Stimulated activated CD8-positive, alpha-beta memory T cell treated with anti-CD3 and anti-CD28 coated beads, Interleukin-4, amount 100 ng/mL, for 4 hours (primary cell): ENCODE data around the gene AMOTL2.

Experiments used
- DNase-seq, 2 donors: peaks; one replicate each; pipeline ENCODE4 v3.0.0-alpha.2; 2020; ENCODE audit warnings: low read depth in 2 of 2, low spot score in 1 of 2

Gene AMOTL2

GRCh38 chr3:134317106-134317947 lies 56.9 kb downstream of the AMOTL2 start:
- DNase-seq: no peak

DNA sequence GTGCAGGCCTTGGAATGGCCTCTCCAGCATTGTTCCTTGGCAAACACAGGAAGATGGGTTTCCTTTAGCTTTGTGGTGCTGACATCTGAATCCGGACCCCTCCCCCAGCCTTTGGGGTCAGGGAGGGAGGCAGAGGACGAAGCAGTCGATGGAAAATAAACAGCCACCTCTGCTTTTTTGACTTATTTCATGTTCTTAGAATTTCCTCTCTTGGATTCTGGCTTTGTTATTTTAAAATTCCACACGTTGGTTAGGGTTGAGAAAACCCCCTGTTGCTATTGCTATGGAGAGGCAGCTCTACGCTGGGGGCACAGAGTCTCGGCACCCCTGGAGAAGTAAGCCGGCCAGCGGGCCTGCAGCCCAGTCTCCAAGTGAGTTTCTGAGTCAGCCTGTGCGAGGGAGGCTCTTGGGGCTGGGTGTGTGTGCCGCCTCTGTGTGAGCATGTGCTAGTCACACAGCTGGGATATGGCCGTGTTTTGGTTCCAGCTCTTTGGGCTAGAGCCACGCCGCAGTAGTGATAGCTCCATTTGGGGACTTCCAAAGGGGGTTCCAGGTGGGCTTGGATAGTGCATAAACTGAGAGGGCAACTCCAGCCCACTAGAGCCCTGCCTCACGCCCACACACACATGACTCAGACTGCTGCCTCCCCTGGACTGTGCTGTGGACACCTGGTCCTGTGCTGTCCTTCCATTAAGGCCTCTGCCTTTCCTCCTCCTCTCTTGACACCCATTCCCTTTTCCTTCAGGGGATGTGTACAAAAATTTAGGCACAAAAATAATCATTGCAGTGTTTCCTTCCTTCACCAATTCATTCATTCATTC lies 58.8 kb downstream of the AMOTL2 start:
- DNase-seq: no peak

DNA sequence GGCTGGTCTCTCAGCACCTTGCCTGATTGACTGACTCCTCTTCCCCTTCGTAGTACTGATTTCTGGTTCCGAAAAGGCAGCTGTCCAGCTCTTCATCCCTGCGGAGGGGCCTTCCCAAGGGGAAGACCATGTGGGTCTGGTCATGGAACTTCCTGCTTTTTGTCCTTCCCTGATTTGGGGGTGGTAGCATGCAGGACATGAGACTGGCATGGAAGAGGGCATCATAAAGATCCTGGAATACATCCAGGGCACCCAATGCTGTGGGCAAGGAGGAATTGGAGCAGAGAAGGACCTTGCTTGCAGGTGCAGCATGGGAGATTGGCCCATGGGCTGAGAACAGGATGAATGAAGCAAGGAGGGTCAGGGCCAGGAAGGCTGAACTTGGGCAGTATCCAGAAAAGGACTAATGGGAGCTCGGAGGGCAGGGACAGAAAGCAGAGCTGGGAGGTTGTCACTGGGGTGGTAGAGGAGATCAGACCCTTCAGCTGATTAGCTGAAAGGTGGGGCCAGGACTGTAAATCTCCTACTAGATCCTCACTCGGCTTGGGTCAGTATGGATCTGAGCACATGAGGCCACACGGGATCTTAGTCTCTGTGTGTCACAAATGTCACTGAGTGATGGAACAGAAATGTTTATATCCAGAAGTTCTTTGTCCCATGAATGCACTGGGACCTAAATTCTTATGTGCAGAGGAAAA lies 59.5 kb downstream of the AMOTL2 start:
- DNase-seq: no peak

GRCh38 chr3:134313847-134314587 lies 60.2 kb downstream of the AMOTL2 start:
- no peak for DNase-seq

- no peak for DNase-seq
Observed at GRCh38 chr3:134312873-134313846, 61.1 kb downstream of the AMOTL2 start.

DNA sequence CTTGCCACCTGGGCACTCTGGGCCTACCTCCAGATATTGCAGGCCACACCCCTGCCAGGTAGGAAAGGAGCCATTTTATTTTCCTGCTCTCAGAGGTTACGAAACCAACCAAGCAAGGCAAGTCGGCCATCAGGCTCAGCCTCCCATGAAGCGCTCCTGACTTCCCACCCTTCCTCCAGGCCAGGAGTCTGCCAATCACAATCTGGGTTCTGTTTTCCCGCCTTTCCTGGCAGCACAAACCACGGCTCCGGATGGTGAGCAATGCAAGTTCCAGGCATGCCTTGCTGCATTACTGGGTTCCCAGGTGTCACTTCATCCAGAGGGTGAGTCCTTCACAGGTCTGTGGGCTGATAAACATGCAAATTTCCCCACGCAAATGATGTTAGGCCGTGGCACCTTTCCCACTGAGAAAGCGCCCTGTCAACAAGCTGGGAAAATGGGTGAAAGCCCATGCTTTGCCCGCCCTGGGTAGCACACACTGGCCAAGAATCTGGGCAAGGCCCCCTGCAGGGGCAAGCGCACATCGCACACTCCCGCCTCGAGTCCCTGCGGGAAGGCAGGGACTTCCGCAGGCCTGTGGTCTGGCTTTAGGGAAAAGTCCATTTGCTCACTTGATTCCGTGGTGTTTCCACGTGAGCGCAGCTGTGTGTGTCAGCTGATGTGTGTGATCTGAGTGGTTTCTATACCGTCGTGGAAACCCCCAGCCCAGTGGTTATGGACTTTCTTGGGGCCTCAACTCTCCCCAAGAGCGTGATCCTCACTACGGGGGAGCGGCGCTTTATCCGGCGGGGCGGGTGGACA lies 62.0 kb downstream of the AMOTL2 start:
- DNase-seq: no peak

DNA sequence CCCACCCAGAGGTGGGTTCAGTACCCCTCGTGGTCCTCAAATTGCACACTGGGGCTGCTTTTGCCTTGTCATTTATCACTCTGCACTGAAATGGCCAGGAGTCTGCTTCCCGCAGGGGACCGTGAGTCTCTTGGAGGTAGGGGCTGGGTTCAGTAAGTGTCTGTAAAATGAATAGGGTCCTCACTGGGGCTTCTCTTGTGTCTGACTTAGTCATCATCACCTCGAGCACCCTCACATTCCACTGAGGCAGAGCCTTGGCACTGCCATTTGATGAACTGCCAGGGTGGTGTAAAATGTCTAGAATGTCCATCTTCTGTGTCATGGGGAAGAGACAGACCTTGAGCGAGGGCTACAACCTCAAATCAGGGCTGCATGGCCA lies 62.6 kb downstream of the AMOTL2 start:
- DNase-seq: no peak

DNA sequence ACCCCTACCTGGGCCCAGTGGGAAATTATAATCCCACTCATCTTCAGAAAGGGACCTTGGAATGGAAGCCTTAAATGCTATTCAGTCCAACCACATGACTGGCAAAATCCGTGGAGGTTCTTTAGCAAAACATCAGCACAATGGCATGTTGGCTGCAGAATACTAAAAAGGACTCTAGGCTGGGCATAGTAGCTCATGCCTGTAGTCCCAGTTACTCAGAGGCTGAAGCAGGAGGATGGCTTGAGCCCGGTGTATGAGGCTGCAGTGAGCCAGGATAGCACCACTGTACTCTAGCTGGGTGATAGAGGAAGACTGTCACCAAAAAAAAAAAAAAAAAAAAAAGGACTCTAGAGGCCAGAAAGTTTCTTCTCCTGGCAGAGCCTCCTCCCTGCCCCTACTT lies 63.0 kb downstream of the AMOTL2 start:
- no peak for DNase-seq

DNA sequence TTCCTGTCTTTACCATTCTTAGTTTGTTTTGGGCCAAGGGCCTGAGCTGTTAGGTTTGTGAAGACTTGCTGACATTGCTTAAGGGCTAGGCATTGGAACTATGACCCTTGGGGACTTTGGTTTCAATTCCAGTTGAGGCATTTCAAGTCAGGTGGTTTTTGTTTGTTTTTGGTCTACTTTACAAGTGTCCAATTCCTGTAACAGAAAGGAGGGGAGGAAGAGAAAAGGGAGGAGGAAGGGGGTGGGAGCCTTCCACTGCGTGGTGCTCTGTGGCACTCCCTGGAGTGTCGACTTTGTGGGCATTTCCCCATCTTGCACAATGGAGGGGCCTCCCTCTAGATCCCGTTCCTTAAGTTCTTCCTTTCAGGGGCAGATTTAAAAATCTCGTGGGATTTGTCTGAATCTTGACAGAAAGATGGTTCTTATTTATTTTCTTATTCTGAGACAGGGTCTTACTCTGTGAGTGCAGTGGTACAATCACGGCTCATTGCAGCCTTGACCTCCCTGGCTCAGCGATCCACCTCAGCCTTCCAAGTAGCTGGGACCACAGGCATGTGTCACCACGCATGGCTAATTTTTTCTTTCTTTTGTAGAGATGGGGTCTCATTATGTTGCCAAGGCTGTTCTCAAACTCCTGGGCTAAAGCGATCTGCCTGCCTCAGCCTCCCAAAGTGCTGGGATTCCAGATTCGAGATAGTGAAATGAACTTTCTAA lies 64.1 kb downstream of the AMOTL2 start:
- no peak for DNase-seq

GRCh38 chr3:134308350-134308891 lies 65.8 kb downstream of the AMOTL2 start:
- peak; percentile 32 to 58 for DNase-seq

GRCh38 chr3:134307425-134307824 lies 66.8 kb downstream of the AMOTL2 start:
- DNase-seq: no peak

DNA sequence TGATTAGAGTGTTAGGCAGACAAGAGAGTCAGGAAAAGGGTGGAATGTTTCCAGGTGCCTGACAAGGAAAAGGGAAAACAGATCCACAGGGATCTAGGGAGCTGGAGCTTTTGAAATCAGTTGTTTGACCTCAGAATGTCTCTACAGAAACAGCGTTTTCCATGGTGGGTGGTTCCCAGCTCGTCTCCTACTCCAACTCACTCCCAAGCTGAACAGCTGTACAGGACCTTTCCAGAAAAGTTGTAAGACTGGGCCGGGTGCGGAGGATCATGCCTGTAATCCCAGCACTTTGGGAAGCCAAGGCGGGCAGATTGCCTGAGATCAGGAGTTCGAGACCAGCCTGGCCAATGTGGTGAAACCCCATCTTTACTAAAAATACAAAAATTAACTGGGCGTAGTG lies 67.9 kb downstream of the AMOTL2 start:
- no peak for DNase-seq
